ENCODE results near the gene C19orf25. TPM values are rescaled to one million over a fixed set of nuclear protein-coding genes. Genes with fewer than 3 reads are reported as not detected.

C19orf25 gene
- total and polyA plus RNA-seq, 10 of the 15 experiments (the other 5 are each of a cell fraction or from before 2014, with no cell fraction given) = 1.2 to 67.0 (median 25.6) TPM

- ChIA-PET POLR2A (interaction anchor here (0.6 to 1.3 kb wide), 3 partner anchors 13 to 102 kb away, joined by 3 to 5 read pairs (median 3); partner anchors contain the start of gene MBD3), RAD21 (ENCODE audit: unreplicated experiment) (interaction anchor here (0.9 kb wide), 1 partner anchor 159 kb away, joined by 3 read pairs; no protein-coding TSS in a partner anchor), CTCF (interaction anchor here (1.0 kb wide), 1 partner anchor 56 kb away, joined by 3 read pairs; no protein-coding TSS in a partner anchor), SMC1A (ENCODE audit: uncharacterized antibody, unreplicated experiment) (interaction anchor here (0.6 kb wide), 1 partner anchor 11 kb away, joined by 3 read pairs; no protein-coding TSS in a partner anchor)
- BruUV-seq (replicated peaks) = no TSS peak
- Histone ChIP-seq H3K27ac (ENCODE audit: control insufficient read depth, insufficient read depth) (no peak within 1 kb of the TSS), H3K9me3 (replicated peaks; ENCODE audit: control insufficient read depth, insufficient read depth, low read length) (no peaks in the 10 kb centered on the region), H4K20me1 (ENCODE audit: control insufficient read depth, insufficient read depth) (no peaks in the 10 kb centered on the region), H3K79me2 (ENCODE audit: control insufficient read depth, insufficient read depth, low read length) (no peaks in the 10 kb centered on the region), H3K36me3 (ENCODE audit: control insufficient read depth in 2 of 2, insufficient read depth in 2 of 2, low read length in 1 of 2) (no peaks in the 10 kb centered on the region), H3K9ac (ENCODE audit: control insufficient read depth, insufficient read depth, low read length) (peak within 1 kb of the TSS; percentile 52; the same call in 1 of the 2 replicates), H3K4me3 (peak within 1 kb of the TSS; percentile 65; the same call in 1 of the 2 replicates), H2AFZ (ENCODE audit: control insufficient read depth, low read depth, low read length) (peak within 1 kb of the TSS; percentile 89), H3K27me3 (replicated peaks in 1 of 2; ENCODE audit: control insufficient read depth in 2 of 2, insufficient read depth in 2 of 2, low read length in 1 of 2) (no peaks in the 10 kb centered on the region; a peak in 1 of 4 replicates), H3K4me2 (ENCODE audit: control insufficient read depth, insufficient read depth) (peak within 1 kb of the TSS; percentile 87), H3K4me1 (ENCODE audit: control insufficient read depth, insufficient read depth, low read length) (no peaks in the 10 kb centered on the region; the same call in 1 of the 2 replicates)
- FAIRE-seq (peak; percentile 99), ATAC-seq (peak; percentile 96), DNase-seq (ENCODE audit: low read depth, low spot score) (peak; percentile 87)
- WGBS (ENCODE audit: insufficient coverage, insufficient replicate concordance, low lambda C conversion rate, missing lambda C conversion rate) = under 1% methylated on average over 66 of the region's 74 CpGs
- intact Hi-C loops (cut with micrococcal nuclease; ENCODE audit: unreplicated experiment) (no loop called here), in situ Hi-C loops (cut with MboI) (no loop called here)
- TF ChIP-seq NBN (IDR thresholded peaks at IDR 0.05) (peak; percentile 93), YBX1 (IDR thresholded peaks at IDR 0.05) (no peak), RAD21 (IDR thresholded peaks at IDR 0.05; ENCODE audit: insufficient read depth, low read depth, low read length) (no peak), SKIL (IDR thresholded peaks at IDR 0.05; ENCODE audit: low read depth, poor library complexity, severe bottlenecking) (no peak), TARDBP (IDR thresholded peaks at IDR 0.05; ENCODE audit: borderline replicate concordance) (0 out of 2 replicates have a peak, but pooled peaks have one; percentile 48), SREBF2 (IDR thresholded peaks at IDR 0.05; ENCODE audit: low read length) (no peak), POLR2A (IDR thresholded peaks at IDR 0.05; ENCODE audit: low read depth, low read length) (no peak), HDGF (IDR thresholded peaks at IDR 0.05) (peak; percentile 99), TCF3 (IDR thresholded peaks at IDR 0.05; ENCODE audit: borderline replicate concordance, insufficient read depth, low read depth, low read length) (no peak), NR2C2 (IDR thresholded peaks at IDR 0.05; ENCODE audit: borderline replicate concordance, control insufficient read depth, insufficient read length, low read depth) (no peak), MYC (IDR thresholded peaks at IDR 0.05; ENCODE audit: insufficient read depth, insufficient read length, insufficient replicate concordance, low read length, severe bottlenecking) (no peak), HDAC2 (IDR thresholded peaks at IDR 0.05) (no peak), KDM1A (IDR thresholded peaks at IDR 0.05; ENCODE audit: borderline replicate concordance) (no peak), SMAD1 (IDR thresholded peaks at IDR 0.05; ENCODE audit: low read depth, partially characterized antibody) (no peak), NR2F1 (conservative IDR thresholded peaks at IDR 0.05) (peak; percentile 79), POLR2AphosphoS2 (IDR thresholded peaks at IDR 0.05; ENCODE audit: low read depth, low read length) (no peak), ZZZ3 (IDR thresholded peaks at IDR 0.05; ENCODE audit: control insufficient read depth, insufficient read length, low read depth) (no peak), RUNX3 (IDR thresholded peaks at IDR 0.05; ENCODE audit: low read length) (peak; percentile 42; the same call in 1 of the 2 replicates), EP300 (IDR thresholded peaks at IDR 0.05; ENCODE audit: borderline replicate concordance in 1 of 2, control insufficient read depth in 1 of 2, low read depth in 2 of 2, low read length in 2 of 2) (no peak), RBBP5 (conservative IDR thresholded peaks at IDR 0.05) (no peak), SP1 (IDR thresholded peaks at IDR 0.05; ENCODE audit: low read depth, low read length) (peak; percentile 85), RAD51 (IDR thresholded peaks at IDR 0.05) (no peak), ESRRA (IDR thresholded peaks at IDR 0.05; ENCODE audit: low read length) (no peak), EZH2 (IDR thresholded peaks at IDR 0.05; ENCODE audit: borderline replicate concordance, control insufficient read depth, low read depth, low read length) (no peak), ZBED1 (IDR thresholded peaks at IDR 0.05; ENCODE audit: borderline replicate concordance) (no peak), CREM (IDR thresholded peaks at IDR 0.05; ENCODE audit: low read depth) (no peak)
These were observed 11.5 kb upstream of the C19orf25 start, which contains the start of gene PCSK4 for GRCh38 chr19:1490311-1491113. PCSK4 (minus strand) TSS chr19:1490350; CDS start chr19:1490346, 4 bp downstream.

Measured in GM12878 (cell line).